OCI-M1 (cell line): ENCODE measurements around the gene TNNC1.

Source experiments
- DNase-seq: peaks from one replicate; lab custom pipeline; 2025; lab: John Stamatoyannopoulos, UW

The TNNC1 gene

GRCh38 chr3:52458770-52459545 lies 5.1 kb upstream of the TNNC1 start:
- no peak for DNase-seq

- DNase-seq: no peak
Measured at GRCh38 chr3:52458031-52458760, 4.4 kb upstream of the TNNC1 start.

- DNase-seq: no peak
Measured at GRCh38 chr3:52456800-52457183, 3.0 kb upstream of the TNNC1 start.

- DNase-seq: no peak
Measured at GRCh38 chr3:52456169-52456799, 2.4 kb upstream of the TNNC1 start.

- DNase-seq: peak; percentile 88
Measured at GRCh38 chr3:52455283-52456168, 1.7 kb upstream of the TNNC1 start, which contains the start of gene NISCH. Gene NISCH (plus strand): TSS chr3:52455604. CDS start chr3:52455642, 38 bp downstream.

GRCh38 chr3:52454938-52455282 lies 1.1 kb upstream of the TNNC1 start:
- DNase-seq: no peak

GRCh38 chr3:52454250-52454937 lies 553 bp upstream of the TNNC1 start:
- DNase-seq: peak; percentile 17

- DNase-seq: no peak
Measured at GRCh38 chr3:52452570-52453221, 1.1 kb downstream of the TNNC1 start.

- no peak for DNase-seq
Measured at GRCh38 chr3:52452126-52452525, 1.7 kb downstream of the TNNC1 start.

- DNase-seq: no peak
Measured at GRCh38 chr3:52451237-52452083, 2.4 kb downstream of the TNNC1 start.

GRCh38 chr3:52450489-52451236 lies 3.2 kb downstream of the TNNC1 start:
- no peak for DNase-seq

- no peak for DNase-seq
Measured at GRCh38 chr3:52447512-52448355, 6.1 kb downstream of the TNNC1 start.

GRCh38 chr3:52446631-52447511 lies 7.0 kb downstream of the TNNC1 start:
- DNase-seq: peak; percentile 80

- DNase-seq: no peak
Measured at GRCh38 chr3:52446042-52446441, 7.8 kb downstream of the TNNC1 start.

- DNase-seq: peak; percentile 83
Measured at GRCh38 chr3:52444860-52445793, 8.7 kb downstream of the TNNC1 start, which contains the start of gene SEMA3G. Gene SEMA3G (minus strand): TSS chr3:52445103. CDS start chr3:52445027, 76 bp downstream.
